GM12878 (cell line): ENCODE data around the gene FASN. TPM values are rescaled to one million over a fixed set of nuclear protein-coding genes. Genes with fewer than 3 reads are reported as not detected.

Experiments used
- ATAC-seq: fragments of 200-7000 bp; cut with Tn5 transposase; 3 replicates; pipeline ENCODE4 v1.9.1; 2020; ENCODE audit warnings: mild to moderate bottlenecking, moderate library complexity
- BruUV-seq: library from RNA; stranded (reverse); fragments of 400-500 nt; replicated peaks from 2 replicates; lab custom pipeline; 2021; lab: Mats Ljungman, UMichigan
- CTCF ChIA-PET: fragments of 300-600 bp; sonication (Branson Sonifier 250); formaldehyde crosslinking; extraction: SDS; loops from one replicate; lab custom pipeline; 2021; ENCODE audit warnings: inconsistent platforms; lab: Yijun Ruan, JAX
- POLR2A ChIA-PET: fragments of 350-600 bp; formaldehyde crosslinking; extraction: SDS; loops from one replicate; lab custom pipeline; 2021; ENCODE audit warnings: inconsistent platforms; lab: Charles Lee
- RAD21 ChIA-PET: fragments of 300-600 bp; sonication (Branson Sonifier 250); formaldehyde crosslinking; loops from one replicate; lab custom pipeline; 2023; ENCODE audit warnings: antibody characterized with exemption; ENCODE audit not compliant: unreplicated experiment; lab: Charles Lee
- SMC1A ChIA-PET: fragments of 300-600 bp; sonication (Branson Sonifier 250); formaldehyde crosslinking; loops from one replicate; lab custom pipeline; 2023; ENCODE audit not compliant: unreplicated experiment, uncharacterized antibody; lab: Charles Lee
- DNase-seq: peaks from one replicate; pipeline ENCODE4 v3.0.0-alpha.2; 2011; ENCODE audit warnings: low read depth, low spot score
- FAIRE-seq: peaks from 3 replicates; lab custom pipeline; 2011; peaks lifted over from hg19 to GRCh38; lab: Jason Lieb, UNC
- H2AFZ ChIP-seq: 2 replicates; pipeline ENCODE4 v1.6.0; 2011; ENCODE audit warnings: low read depth, low read length, control low read depth; ENCODE audit not compliant: control insufficient read depth
- H3K27ac ChIP-seq: 2 replicates; pipeline ENCODE4 v1.5.1; 2011; ENCODE audit warnings: control low read depth; ENCODE audit not compliant: control insufficient read depth, insufficient read depth
- H3K27me3 ChIP-seq, 2 experiments: replicated peaks in 1 of 2; 2 replicates each; pipeline versions ENCODE4 v1.6.0 to v1.6.1; 2011; ENCODE audit warnings: low read length in 1 of 2; ENCODE audit not compliant: control insufficient read depth in 2 of 2, insufficient read depth in 2 of 2
- H3K36me3 ChIP-seq, 2 experiments: 2 replicates each; pipeline ENCODE4 v1.5.1; 2011; ENCODE audit warnings: low read length in 1 of 2; ENCODE audit not compliant: control insufficient read depth in 2 of 2, insufficient read depth in 2 of 2
- H3K4me1 ChIP-seq: 2 replicates; pipeline ENCODE4 v1.6.1; 2011; ENCODE audit warnings: mild to moderate bottlenecking, low read length, moderate library complexity, mixed read lengths; ENCODE audit not compliant: control insufficient read depth, insufficient read depth
- H3K4me2 ChIP-seq: 2 replicates; pipeline ENCODE4 v1.6.0; 2011; ENCODE audit warnings: control low read depth; ENCODE audit not compliant: control insufficient read depth, insufficient read depth
- H3K4me3 ChIP-seq: fragments of 200-600 bp; sonication (generic); 2 replicates; pipeline ENCODE4 v1.5.1; 2016
- H3K79me2 ChIP-seq: 2 replicates; pipeline ENCODE4 v1.6.0; 2011; ENCODE audit warnings: low read length; ENCODE audit not compliant: control insufficient read depth, insufficient read depth
- H3K9ac ChIP-seq: 2 replicates; pipeline ENCODE4 v1.8.0; 2011; ENCODE audit warnings: low read length, control low read depth, mixed read lengths; ENCODE audit not compliant: control insufficient read depth, insufficient read depth
- H3K9me3 ChIP-seq: replicated peaks from 3 replicates; pipeline ENCODE4 v1.5.1; 2011; ENCODE audit warnings: mild to moderate bottlenecking, low read length; ENCODE audit not compliant: control insufficient read depth, insufficient read depth
- H4K20me1 ChIP-seq: 2 replicates; pipeline ENCODE4 v1.6.0; 2011; ENCODE audit not compliant: control insufficient read depth, insufficient read depth
- POLR2A ChIP-seq: IDR thresholded peaks from 2 replicates; pipeline ENCODE4 v1.6.1; 2011; ENCODE audit warnings: low read depth, mild to moderate bottlenecking, low read length
- WGBS: methylation state at CpG from one replicate; pipeline ENCODE4 v1.1.6; 2016; ENCODE audit warnings: low lambda C conversion rate; ENCODE audit not compliant: insufficient replicate concordance, insufficient coverage; ENCODE audit errors: missing lambda C conversion rate; 5-methylcytosine and 5-hydroxymethylcytosine counted together
- in situ Hi-C: fragments of 300-500 bp; cut with MboI; formaldehyde crosslinking; loops from 9 replicates; pipeline ENCODE4 v1.14.3; 2018; ENCODE audit warnings: mixed read lengths
- intact Hi-C: fragments of 100-400 bp; cut with micrococcal nuclease; formaldehyde crosslinking; loops from one replicate; pipeline ENCODE4 v1.14.2; 2022; ENCODE audit not compliant: unreplicated experiment
- polyA plus RNA-seq, 11 experiments: library from polyadenylated mRNA; depleted of rRNA in 4 of 11; unstranded in 6 of 11; stranded (reverse) in 5 of 11; fragments of >200 nt; fragmentation: Nextera tagmentation in 4 of 11; fragmentation: Illumina TruSeq in 1 of 11; extraction: Ambion mirVana in 4 of 11; extraction: Trizol in 1 of 11; gene quantifications; 1 replicate in 1 of 11; 2 replicates in 10 of 11; pipeline versions ENCODE4 v1.2.1 to v1.2.3, GENCODE V29; 2011 to 2016; ENCODE audit warnings: inconsistent platforms in 2 of 11, missing spikeins in 2 of 11, low read depth in 1 of 11
- total RNA-seq, 4 experiments: library from RNA; depleted of rRNA in 3 of 4; stranded (reverse); fragments of >200 nt in 3 of 4; fragmentation: Illumina TruSeq in 1 of 4; extraction: Trizol in 1 of 4; gene quantifications; 2 replicates each; pipeline versions ENCODE4 v1.2.1 to v1.2.3, GENCODE V29; 2013 to 2021
- TF ChIP-seq, protein P1 (sequence below): fragments of 150-350 bp; IDR thresholded peaks from 2 replicates; pipeline ENCODE4 v1.6.1; 2014; ENCODE audit warnings: mild to moderate bottlenecking, low read depth, low read length

The FASN gene
- total and polyA plus RNA-seq, 10 of the 15 experiments (the other 5 are each of a cell fraction or from before 2014, with no cell fraction given), result 0.19 to 333 (median 30.4) TPM

DNA sequence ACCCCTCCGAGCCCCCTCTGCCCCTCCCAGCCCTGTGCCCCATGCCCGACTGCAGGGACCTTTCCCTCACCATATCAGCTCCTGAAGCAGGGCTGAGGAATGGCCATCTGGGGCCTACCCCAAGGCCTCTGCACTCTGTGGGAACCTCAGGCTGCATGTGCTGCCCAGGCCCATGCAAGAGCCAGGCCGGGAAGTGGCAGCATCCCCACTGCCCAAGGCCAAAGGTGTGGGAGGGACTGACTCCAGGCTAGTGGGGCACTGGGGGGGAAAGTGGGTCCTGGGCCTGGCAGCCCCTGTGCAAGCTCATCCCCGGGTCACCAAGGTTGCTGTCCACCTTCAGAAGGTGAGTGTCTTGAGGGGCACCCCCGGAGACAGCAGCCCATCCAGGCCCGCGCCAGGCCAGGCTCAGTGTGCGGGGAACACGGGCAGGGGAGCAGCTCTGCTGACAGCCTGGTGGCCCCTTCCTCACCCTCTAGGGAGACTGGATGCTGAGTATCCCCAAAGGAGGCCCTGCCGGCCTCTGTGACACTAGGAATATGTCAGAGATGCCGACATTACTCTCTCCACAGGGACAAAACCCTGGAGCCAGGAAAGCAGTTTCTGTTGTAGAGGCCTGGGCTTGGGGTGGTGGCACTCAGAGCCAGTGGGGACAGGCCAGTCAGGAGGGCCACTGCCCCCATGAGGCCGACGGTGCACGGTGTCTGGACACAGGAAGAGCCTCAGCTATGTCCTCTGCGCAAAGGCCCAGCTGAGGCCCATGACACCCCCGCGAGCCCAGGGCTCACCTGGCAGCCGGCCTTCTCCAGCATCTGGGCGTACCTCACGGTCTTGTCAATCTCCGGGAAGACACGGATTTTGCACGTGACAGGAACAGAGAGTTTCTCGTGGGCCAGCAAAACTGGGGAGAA lies 35.7 kb downstream of the FASN start:
- no peak overlapping the region for H3K27ac ChIP-seq
- no TSS peak for BruUV-seq
- ChIA-PET CTCF (no interaction called here), POLR2A (no interaction called here), SMC1A (no interaction called here), RAD21 (no interaction called here)
- TF ChIP-seq, protein P1, sequence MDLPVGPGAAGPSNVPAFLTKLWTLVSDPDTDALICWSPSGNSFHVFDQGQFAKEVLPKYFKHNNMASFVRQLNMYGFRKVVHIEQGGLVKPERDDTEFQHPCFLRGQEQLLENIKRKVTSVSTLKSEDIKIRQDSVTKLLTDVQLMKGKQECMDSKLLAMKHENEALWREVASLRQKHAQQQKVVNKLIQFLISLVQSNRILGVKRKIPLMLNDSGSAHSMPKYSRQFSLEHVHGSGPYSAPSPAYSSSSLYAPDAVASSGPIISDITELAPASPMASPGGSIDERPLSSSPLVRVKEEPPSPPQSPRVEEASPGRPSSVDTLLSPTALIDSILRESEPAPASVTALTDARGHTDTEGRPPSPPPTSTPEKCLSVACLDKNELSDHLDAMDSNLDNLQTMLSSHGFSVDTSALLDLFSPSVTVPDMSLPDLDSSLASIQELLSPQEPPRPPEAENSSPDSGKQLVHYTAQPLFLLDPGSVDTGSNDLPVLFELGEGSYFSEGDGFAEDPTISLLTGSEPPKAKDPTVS, result no peak
- 0 out of 2 replicates have a peak, but pooled peaks have one; percentile 7 for TF ChIP-seq POLR2A
- no peak overlapping the region for H3K4me2 ChIP-seq
- DNase-seq, result no peak
- H3K79me2 ChIP-seq, result peaks cover 20% of the 10 kb centered on the region
- no peaks in the 10 kb centered on the region for H3K27me3 ChIP-seq
- intact Hi-C loops (no loop called here), in situ Hi-C loops (no loop called here)
- no peak overlapping the region for H3K4me3 ChIP-seq
- H2AFZ ChIP-seq, result no peak overlapping the region
- FAIRE-seq, result no peak
- no peak for ATAC-seq
- WGBS, result 91% methylated on average over 23 of the region's 24 CpGs
- peaks cover 8% of the 10 kb centered on the region for H3K4me1 ChIP-seq
- no peaks in the 10 kb centered on the region for H4K20me1 ChIP-seq
- no peak overlapping the region for H3K9ac ChIP-seq
- no peaks in the 10 kb centered on the region for H3K9me3 ChIP-seq
- peaks cover 3 to 19% of the 10 kb centered on the region in 2 experiments; a peak in 3 of 4 replicates for H3K36me3 ChIP-seq
